Neutrophil (primary cell): ENCODE measurements around the gene EMILIN1.

Experiments used
- H3K27ac ChIP-seq: fragments of 200-600 bp; sonication (generic); 2 replicates; pipeline ENCODE4 v1.5.1; 2016; ENCODE audit warnings: mild to moderate bottlenecking, moderate library complexity
- H3K27me3 ChIP-seq: fragments of 200-600 bp; sonication (generic); 2 replicates; pipeline ENCODE4 v1.6.0; 2016; ENCODE audit warnings: mild to moderate bottlenecking
- H3K36me3 ChIP-seq: fragments of 200-600 bp; sonication (generic); 2 replicates; pipeline ENCODE4 v1.5.1; 2017
- H3K4me1 ChIP-seq, 2 experiments: fragments of 200-600 bp in 1 of 2; sonication (generic) in 1 of 2; 1 replicate in 1 of 2; 2 replicates in 1 of 2; pipeline versions ENCODE4 v1.5.1 to v1.6.1; 2013 to 2016; ENCODE audit warnings: low read depth in 1 of 2, low read length in 1 of 2, mild to moderate bottlenecking in 1 of 2, moderate library complexity in 1 of 2; ENCODE audit not compliant: control insufficient read depth in 1 of 2, insufficient read depth in 1 of 2
- H3K4me3 ChIP-seq, 2 experiments: fragments of 200-600 bp in 1 of 2; sonication (generic) in 1 of 2; 1 replicate in 1 of 2; 2 replicates in 1 of 2; pipeline ENCODE4 v1.5.1; 2013 to 2016; ENCODE audit warnings: low read depth in 1 of 2, low read length in 1 of 2, mild to moderate bottlenecking in 1 of 2, moderate library complexity in 1 of 2
- H3K9me3 ChIP-seq: fragments of 200-600 bp; sonication (generic); 2 replicates; pipeline ENCODE4 v1.5.1; 2016
- TF ChIP-seq, protein P1 (sequence below): fragments of 200-600 bp; sonication (generic); IDR thresholded peaks from 2 replicates; pipeline ENCODE4 v1.5.1; 2016; ENCODE audit warnings: antibody characterized with exemption

Gene EMILIN1

DNA sequence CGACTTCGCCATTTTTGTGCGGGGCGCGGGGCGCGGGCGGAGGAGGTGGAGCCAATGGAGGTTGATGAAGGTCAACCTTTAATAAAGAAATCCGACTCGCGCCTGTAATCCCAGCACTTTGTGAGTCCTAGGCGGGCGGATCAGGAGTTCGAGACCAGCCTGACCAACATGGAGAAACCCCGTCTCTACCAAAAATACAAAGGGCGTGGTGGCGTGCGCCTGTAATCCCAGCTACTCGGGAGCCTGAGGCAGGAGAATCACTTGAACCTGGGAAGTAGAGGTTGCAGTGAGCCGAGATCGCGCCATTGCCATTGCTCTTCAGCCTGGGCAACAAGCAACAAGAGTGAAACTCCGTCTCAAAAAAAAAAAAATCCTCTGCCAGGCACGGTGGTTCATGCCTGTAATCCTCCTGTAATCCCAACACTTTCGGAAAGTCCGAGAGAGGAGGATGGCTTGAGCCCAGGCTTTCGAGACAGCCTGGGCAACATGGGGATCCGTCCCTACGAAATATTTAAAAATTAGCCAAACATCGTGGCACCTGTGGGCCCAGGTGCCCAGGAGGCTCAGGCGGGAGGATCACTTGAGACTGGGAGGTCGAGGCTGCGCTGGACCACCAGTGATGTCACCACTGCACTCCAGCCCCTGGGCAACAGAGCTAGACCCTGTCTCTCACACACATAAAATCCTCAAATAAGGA is 56.5 kb downstream of the EMILIN1 start:
- peak overlapping the region; percentile 87 for H3K27ac ChIP-seq
- H3K4me3 ChIP-seq: peak overlapping the region; percentile 92 to 93
- TF ChIP-seq, protein P1, sequence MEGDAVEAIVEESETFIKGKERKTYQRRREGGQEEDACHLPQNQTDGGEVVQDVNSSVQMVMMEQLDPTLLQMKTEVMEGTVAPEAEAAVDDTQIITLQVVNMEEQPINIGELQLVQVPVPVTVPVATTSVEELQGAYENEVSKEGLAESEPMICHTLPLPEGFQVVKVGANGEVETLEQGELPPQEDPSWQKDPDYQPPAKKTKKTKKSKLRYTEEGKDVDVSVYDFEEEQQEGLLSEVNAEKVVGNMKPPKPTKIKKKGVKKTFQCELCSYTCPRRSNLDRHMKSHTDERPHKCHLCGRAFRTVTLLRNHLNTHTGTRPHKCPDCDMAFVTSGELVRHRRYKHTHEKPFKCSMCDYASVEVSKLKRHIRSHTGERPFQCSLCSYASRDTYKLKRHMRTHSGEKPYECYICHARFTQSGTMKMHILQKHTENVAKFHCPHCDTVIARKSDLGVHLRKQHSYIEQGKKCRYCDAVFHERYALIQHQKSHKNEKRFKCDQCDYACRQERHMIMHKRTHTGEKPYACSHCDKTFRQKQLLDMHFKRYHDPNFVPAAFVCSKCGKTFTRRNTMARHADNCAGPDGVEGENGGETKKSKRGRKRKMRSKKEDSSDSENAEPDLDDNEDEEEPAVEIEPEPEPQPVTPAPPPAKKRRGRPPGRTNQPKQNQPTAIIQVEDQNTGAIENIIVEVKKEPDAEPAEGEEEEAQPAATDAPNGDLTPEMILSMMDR: peak; percentile 2

DNA sequence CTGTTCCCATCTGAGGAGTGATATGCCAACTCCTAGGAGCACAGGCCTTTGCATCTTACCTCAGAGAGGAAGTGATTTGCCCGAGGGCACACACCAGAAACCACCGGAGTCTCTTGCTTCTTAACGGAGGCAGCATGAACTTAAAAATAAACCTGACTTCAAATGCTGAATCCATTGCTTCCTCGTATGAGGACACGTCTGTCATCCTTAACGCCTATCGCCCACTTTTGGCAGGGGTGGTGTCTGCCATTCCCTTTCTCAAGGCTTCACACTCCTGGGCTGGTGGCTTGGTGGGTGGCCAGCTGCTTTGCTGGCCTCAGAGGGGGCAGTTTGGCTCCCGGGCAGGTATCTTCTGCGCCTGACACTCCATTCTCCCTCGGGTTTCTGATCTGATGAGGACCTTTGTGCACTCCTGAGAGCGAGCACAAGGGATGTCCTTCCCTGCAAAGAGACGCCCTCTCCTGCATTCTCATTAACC is 57.1 kb downstream of the EMILIN1 start:
- peak overlapping the region; percentile 87 for H3K27ac ChIP-seq
- H3K36me3 ChIP-seq: peaks cover 30% of the 10 kb centered on the region
- TF ChIP-seq, protein P1: no peak
- no peaks in the 10 kb centered on the region for H3K27me3 ChIP-seq
- no peak overlapping the region for H3K4me3 ChIP-seq
- H3K9me3 ChIP-seq: no peaks in the 10 kb centered on the region
- peaks cover 15 to 17% of the 10 kb centered on the region in 2 experiments for H3K4me1 ChIP-seq

More for the DNA sequence above, 56.5 kb downstream of the EMILIN1 start:
- Histone ChIP-seq H3K4me1 (peaks cover 15 to 17% of the 10 kb centered on the region in 2 experiments), H3K36me3 (peaks cover 35% of the 10 kb centered on the region), H3K27me3 (no peaks in the 10 kb centered on the region), H3K9me3 (no peaks in the 10 kb centered on the region)
